MM.1S (cell line): ENCODE data around the gene SGSM1.

Experiments
- DNase-seq: peaks from one replicate; pipeline ENCODE4 v3.0.0-alpha.2; 2015
- H2AFZ ChIP-seq: fragments of 300-600 bp; sonication (generic); 2 replicates; pipeline ENCODE4 v1.6.0; 2016; ENCODE audit warnings: antibody characterized with exemption, low read length
- H3F3A ChIP-seq: fragments of 300-600 bp; sonication (generic); 2 replicates; pipeline ENCODE4 v1.6.1; 2016; ENCODE audit warnings: mild to moderate bottlenecking, antibody characterized with exemption, low read length, moderate library complexity, mixed read lengths; ENCODE audit not compliant: insufficient read depth
- H3K27ac ChIP-seq: fragments of 300-600 bp; sonication (generic); 2 replicates; pipeline ENCODE4 v1.5.1; 2016; ENCODE audit warnings: mild to moderate bottlenecking, low read length
- H3K27me3 ChIP-seq: fragments of 300-600 bp; sonication (generic); replicated peaks from 2 replicates; pipeline ENCODE4 v1.6.0; 2016; ENCODE audit warnings: low read length; ENCODE audit not compliant: insufficient read depth
- H3K36me3 ChIP-seq: fragments of 300-600 bp; sonication (generic); replicated peaks from 2 replicates; pipeline ENCODE4 v1.6.1; 2016; ENCODE audit warnings: mild to moderate bottlenecking, low read length, mixed read lengths; ENCODE audit not compliant: insufficient read depth
- H3K4me1 ChIP-seq: fragments of 300-600 bp; sonication (generic); 2 replicates; pipeline ENCODE4 v1.6.1; 2016; ENCODE audit warnings: low read length, mixed read lengths
- H3K4me2 ChIP-seq: fragments of 300-600 bp; sonication (generic); 2 replicates; pipeline ENCODE4 v1.6.0; 2016; ENCODE audit warnings: low read depth, low read length
- H3K4me3 ChIP-seq: fragments of 300-600 bp; sonication (generic); 2 replicates; pipeline ENCODE4 v1.5.1; 2016; ENCODE audit warnings: low read length, mixed read lengths
- H3K79me2 ChIP-seq: fragments of 300-600 bp; sonication (generic); 2 replicates; pipeline ENCODE4 v1.6.1; 2016; ENCODE audit warnings: mixed run types, low read length, mixed read lengths
- H3K9ac ChIP-seq: fragments of 300-600 bp; sonication (generic); 2 replicates; pipeline ENCODE4 v1.6.1; 2016; ENCODE audit warnings: low read length, mixed read lengths
- H3K9me2 ChIP-seq: fragments of 300-600 bp; sonication (generic); replicated peaks from 2 replicates; pipeline ENCODE4 v1.6.1; 2016; ENCODE audit warnings: mild to moderate bottlenecking, low read length, mixed read lengths; ENCODE audit not compliant: insufficient read depth
- H3K9me3 ChIP-seq: fragments of 300-600 bp; sonication (generic); replicated peaks from 2 replicates; pipeline ENCODE4 v1.6.1; 2016; ENCODE audit warnings: mild to moderate bottlenecking, low read length, mixed read lengths; ENCODE audit not compliant: insufficient read depth
- H4K20me1 ChIP-seq: fragments of 300-600 bp; sonication (generic); 2 replicates; pipeline ENCODE4 v1.6.1; 2016; ENCODE audit warnings: mild to moderate bottlenecking, low read length, moderate library complexity, mixed read lengths; ENCODE audit not compliant: insufficient read depth
- CTCF ChIP-seq: fragments of 300-600 bp; sonication (generic); IDR thresholded peaks from 2 replicates; pipeline ENCODE4 v1.5.1; 2016; ENCODE audit warnings: antibody characterized with exemption, low read length, mixed read lengths
- EZH2 ChIP-seq: fragments of 300-600 bp; sonication (generic); optimal IDR thresholded peaks from 2 replicates; pipeline ENCODE3; 2017; ENCODE audit warnings: low read depth, mild to moderate bottlenecking, antibody characterized with exemption, low read length, mixed read lengths
- EZH2phosphoT487 ChIP-seq: fragments of 300-600 bp; sonication (generic); IDR thresholded peaks from 2 replicates; pipeline ENCODE4 v1.6.1; 2018; ENCODE audit warnings: antibody characterized with exemption, low read length

Gene SGSM1

GRCh38 chr22:24945430-24945829 is 139.4 kb downstream of the SGSM1 start:
- TF ChIP-seq CTCF = no peak
- no peak for TF ChIP-seq EZH2phosphoT487
- no peak for TF ChIP-seq EZH2
- no peaks in the 10 kb centered on the region for H3K9me2 ChIP-seq

DNA sequence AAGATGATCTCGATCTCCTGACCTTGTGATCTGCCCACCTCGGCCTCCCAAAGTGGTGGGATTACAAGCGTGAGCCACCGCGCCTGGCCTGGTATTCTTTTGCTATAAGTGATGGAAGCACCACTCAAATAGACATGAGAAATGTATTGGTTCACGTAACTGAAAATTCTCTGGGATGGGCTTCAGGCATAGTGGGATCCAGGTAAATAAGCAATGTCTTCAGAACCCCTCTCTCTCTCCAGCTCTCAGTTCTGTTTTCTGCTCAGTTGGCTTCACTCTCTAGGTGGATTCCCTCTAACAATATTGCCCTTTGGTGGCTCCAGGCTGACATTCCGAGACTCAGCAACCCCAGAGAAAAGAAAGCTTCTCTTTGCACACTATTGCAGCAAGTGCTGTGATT is 141.4 kb downstream of the SGSM1 start:
- Histone ChIP-seq H3K9me2 (no peaks in the 10 kb centered on the region), H3K9me3 (no peaks in the 10 kb centered on the region), H3K4me1 (peaks cover 16% of the 10 kb centered on the region), H3K27me3 (no peaks in the 10 kb centered on the region; the same call in 1 of the 2 replicates), H3F3A (no peaks in the 10 kb centered on the region), H4K20me1 (no peaks in the 10 kb centered on the region), H3K27ac (no peak overlapping the region), H2AFZ (no peak overlapping the region), H3K79me2 (no peaks in the 10 kb centered on the region), H3K4me2 (no peak overlapping the region), H3K4me3 (no peak overlapping the region), H3K9ac (no peak overlapping the region), H3K36me3 (no peaks in the 10 kb centered on the region)
- TF ChIP-seq EZH2phosphoT487 (no peak), EZH2 (no peak), CTCF (no peak)
- DNase-seq = no peak

More at GRCh38 chr22:24945430-24945829, 139.4 kb downstream of the SGSM1 start:
- peaks cover 18% of the 10 kb centered on the region for H3K4me1 ChIP-seq
- H3K36me3 ChIP-seq = no peaks in the 10 kb centered on the region
- no peak for DNase-seq
- H3K79me2 ChIP-seq = no peaks in the 10 kb centered on the region
- no peaks in the 10 kb centered on the region for H4K20me1 ChIP-seq
- H3K4me2 ChIP-seq = no peak overlapping the region
- no peak overlapping the region for H2AFZ ChIP-seq
- no peaks in the 10 kb centered on the region for H3K9me3 ChIP-seq
- no peak overlapping the region for H3K9ac ChIP-seq
- H3K4me3 ChIP-seq = no peak overlapping the region
- no peak overlapping the region for H3K27ac ChIP-seq
- H3K27me3 ChIP-seq = no peaks in the 10 kb centered on the region; the same call in 1 of the 2 replicates
- H3F3A ChIP-seq = no peaks in the 10 kb centered on the region

- H3K9me3 ChIP-seq = no peaks in the 10 kb centered on the region
- no peaks in the 10 kb centered on the region for H3K9me2 ChIP-seq
- H3K9ac ChIP-seq = no peak overlapping the region
- no peaks in the 10 kb centered on the region for H3K79me2 ChIP-seq
- peaks cover 2% of the 10 kb centered on the region for H3K27me3 ChIP-seq
- no peak overlapping the region for H2AFZ ChIP-seq
- no peaks in the 10 kb centered on the region for H3F3A ChIP-seq
- H3K4me2 ChIP-seq = no peak overlapping the region
- no peak overlapping the region for H3K27ac ChIP-seq
- no peak overlapping the region for H3K4me3 ChIP-seq
- no peak for DNase-seq
- TF ChIP-seq EZH2 (no peak), EZH2phosphoT487 (no peak)
- H4K20me1 ChIP-seq = no peaks in the 10 kb centered on the region
- no peaks in the 10 kb centered on the region for H3K36me3 ChIP-seq
- peaks cover 11% of the 10 kb centered on the region for H3K4me1 ChIP-seq
Measured at GRCh38 chr22:24947881-24948280, 141.9 kb downstream of the SGSM1 start.

- Histone ChIP-seq H4K20me1 (no peaks in the 10 kb centered on the region), H3K4me2 (no peak overlapping the region), H3K9ac (no peak overlapping the region), H3K27me3 (peaks cover 9% of the 10 kb centered on the region), H3K4me1 (peaks cover 7% of the 10 kb centered on the region), H3K36me3 (no peaks in the 10 kb centered on the region), H3K9me2 (no peaks in the 10 kb centered on the region), H3K4me3 (no peak overlapping the region), H2AFZ (no peak overlapping the region), H3K79me2 (no peaks in the 10 kb centered on the region), H3F3A (no peaks in the 10 kb centered on the region), H3K27ac (no peak overlapping the region), H3K9me3 (no peaks in the 10 kb centered on the region)
- TF ChIP-seq EZH2 = no peak
- no peak for TF ChIP-seq CTCF
- TF ChIP-seq EZH2phosphoT487 = no peak
- no peak for DNase-seq
Measured at GRCh38 chr22:24948356-24949202, 142.6 kb downstream of the SGSM1 start.
